Right lobe of liver (tissue), 6 donors: ENCODE results near the gene ASGR1. TPM values are rescaled to one million over a fixed set of nuclear protein-coding genes. Genes with fewer than 3 reads are reported as not detected.

Experiments used
- ATAC-seq, 4 donors: fragments of 200-7000 bp; cut with Tn5 transposase; one replicate each; pipeline ENCODE4 v1.9.1; 2020; ENCODE audit warnings: mild to moderate bottlenecking in 4 of 4, moderate library complexity in 4 of 4
- DNase-seq, 3 donors: peaks; one replicate each; pipeline ENCODE4 v3.0.0-alpha.2; 2020
- H3K27ac ChIP-seq, 3 donors: fragments of 200-600 bp; one replicate each; pipeline ENCODE4 v1.8.0; 2022
- H3K27me3 ChIP-seq, 2 donors: fragments of 200-600 bp; one replicate each; pipeline ENCODE4 v1.8.0; 2022
- H3K36me3 ChIP-seq, 4 donors: fragments of 200-600 bp; sonication (generic) in 1 of 4; one replicate each; pipeline versions ENCODE4 v1.5.1 to v1.8.0; 2017 to 2022; ENCODE audit warnings: control low read depth in 1 of 4
- H3K4me1 ChIP-seq, 4 donors: fragments of 200-600 bp; sonication (generic) in 1 of 4; one replicate each; pipeline versions ENCODE4 v1.5.1 to v1.8.0; 2017 to 2022; ENCODE audit warnings: control low read depth in 1 of 4
- H3K4me3 ChIP-seq, 3 donors: fragments of 200-600 bp; one replicate each; pipeline ENCODE4 v1.8.0; 2022
- H3K9me3 ChIP-seq, 4 donors: fragments of 200-600 bp; sonication (generic) in 1 of 4; one replicate each; pipeline versions ENCODE4 v1.5.1 to v1.8.0; 2017 to 2022; ENCODE audit warnings: control low read depth in 1 of 4
- POLR2A ChIP-seq: fragments of 450-650 bp; IDR thresholded peaks from one replicate; pipeline ENCODE4 v1.6.1; 2017; ENCODE audit warnings: antibody characterized with exemption, mild to moderate bottlenecking
- WGBS: methylation state at CpG from one replicate; pipeline ENCODE4 v1.1.6; 2018; ENCODE audit warnings: low coverage, low lambda C conversion rate; ENCODE audit not compliant: insufficient coverage; ENCODE audit errors: missing lambda C conversion rate; 5-methylcytosine and 5-hydroxymethylcytosine counted together
- intact Hi-C, 2 donors: fragments of 100-400 bp; cut with DNase I; formaldehyde crosslinking; loops; one replicate each; pipeline versions ENCODE4 v1.11.2 to v1.14.1; 2022
- total RNA-seq, 6 experiments: library from RNA; depleted of rRNA in 2 of 6; stranded (reverse); fragments of >200 nt in 2 of 6; fragmentation: NEBNext Ultra II Directional in 3 of 6; extraction: Animal tissue kit (Norgen Biotek cat#: 25700) in 3 of 6; gene quantifications; one replicate each; pipeline versions ENCODE4 v1.1.0 to v1.2.4, GENCODE V29; 2016 to 2023
- TF ChIP-seq, protein P1 (sequence below), 4 donors: fragments of 200-600 bp in 3 of 4; fragments of 450-650 bp in 1 of 4; IDR thresholded peaks; one replicate each; pipeline versions ENCODE4 v1.5.1 to v1.8.0; 2016 to 2022; ENCODE audit warnings: antibody characterized with exemption in 4 of 4, mild to moderate bottlenecking in 2 of 4
- donor health status: DM: no; HTN: yes; CAD: no.
- donor health status: DM: no; HTN: no; CAD: no.
- donor health status: DM: no; HTN: no; CAD: no.
- donor health status: DM: no; HTN: yes; CAD: no.
- donor health status: DM: no; HTN: yes; CAD: no.

The ASGR1 gene
- total RNA-seq, 6 experiments from 2014 or later: 399 to 624 (median 417) TPM

DNA sequence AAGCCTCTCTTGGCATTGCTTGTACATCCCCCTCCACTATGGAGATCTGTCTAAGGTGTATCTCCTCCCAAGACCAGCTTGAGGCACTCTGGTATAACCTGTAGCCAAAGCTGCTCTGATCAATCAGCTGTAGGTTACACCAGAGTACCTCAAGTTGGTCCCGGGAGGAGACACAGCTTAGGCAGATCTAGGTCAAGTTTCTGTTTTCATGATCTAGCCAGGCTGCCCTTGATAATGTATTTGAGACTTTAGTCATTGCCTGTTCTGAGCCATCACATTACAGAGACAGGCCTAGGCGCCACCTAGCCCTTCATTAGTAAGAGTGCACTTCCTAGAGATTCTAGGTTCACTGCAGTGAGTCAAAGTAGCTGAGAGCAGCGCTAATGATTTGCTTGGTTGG, 31.4 kb downstream of the ASGR1 start:
- intact Hi-C loops: no loop called here
- no peaks in the 10 kb centered on the region for H3K9me3 ChIP-seq
- no peaks in the 10 kb centered on the region for H3K27me3 ChIP-seq
- no peak overlapping the region for H3K27ac ChIP-seq
- no peak for TF ChIP-seq POLR2A
- TF ChIP-seq, protein P1, sequence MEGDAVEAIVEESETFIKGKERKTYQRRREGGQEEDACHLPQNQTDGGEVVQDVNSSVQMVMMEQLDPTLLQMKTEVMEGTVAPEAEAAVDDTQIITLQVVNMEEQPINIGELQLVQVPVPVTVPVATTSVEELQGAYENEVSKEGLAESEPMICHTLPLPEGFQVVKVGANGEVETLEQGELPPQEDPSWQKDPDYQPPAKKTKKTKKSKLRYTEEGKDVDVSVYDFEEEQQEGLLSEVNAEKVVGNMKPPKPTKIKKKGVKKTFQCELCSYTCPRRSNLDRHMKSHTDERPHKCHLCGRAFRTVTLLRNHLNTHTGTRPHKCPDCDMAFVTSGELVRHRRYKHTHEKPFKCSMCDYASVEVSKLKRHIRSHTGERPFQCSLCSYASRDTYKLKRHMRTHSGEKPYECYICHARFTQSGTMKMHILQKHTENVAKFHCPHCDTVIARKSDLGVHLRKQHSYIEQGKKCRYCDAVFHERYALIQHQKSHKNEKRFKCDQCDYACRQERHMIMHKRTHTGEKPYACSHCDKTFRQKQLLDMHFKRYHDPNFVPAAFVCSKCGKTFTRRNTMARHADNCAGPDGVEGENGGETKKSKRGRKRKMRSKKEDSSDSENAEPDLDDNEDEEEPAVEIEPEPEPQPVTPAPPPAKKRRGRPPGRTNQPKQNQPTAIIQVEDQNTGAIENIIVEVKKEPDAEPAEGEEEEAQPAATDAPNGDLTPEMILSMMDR (IDR thresholded peaks at IDR 0.05): no peak
- H3K4me1 ChIP-seq: no peaks in the 10 kb centered on the region
- no peak for DNase-seq
- no peaks in the 10 kb centered on the region for H3K36me3 ChIP-seq
- 75% methylated on average over 3 of the region's 3 CpGs for WGBS
- ATAC-seq: peak in 3 of 4 donors; percentile 19 to 61 (median 33)
- H3K4me3 ChIP-seq: no peak overlapping the region

GRCh38 chr17:7146115-7146514, 33.1 kb downstream of the ASGR1 start:
- H3K27me3 ChIP-seq: no peaks in the 10 kb centered on the region
- no peak for DNase-seq
- intact Hi-C loops: no loop called here
- TF ChIP-seq, protein P1 (IDR thresholded peaks at IDR 0.05): no peak
- no peak for TF ChIP-seq POLR2A
- H3K4me3 ChIP-seq: no peak overlapping the region
- H3K4me1 ChIP-seq: no peaks in the 10 kb centered on the region
- H3K9me3 ChIP-seq: no peaks in the 10 kb centered on the region
- WGBS: 69% methylated on average over 3 of the region's 6 CpGs
- no peaks in the 10 kb centered on the region for H3K36me3 ChIP-seq
- no peak overlapping the region for H3K27ac ChIP-seq
- ATAC-seq: no peak

DNA sequence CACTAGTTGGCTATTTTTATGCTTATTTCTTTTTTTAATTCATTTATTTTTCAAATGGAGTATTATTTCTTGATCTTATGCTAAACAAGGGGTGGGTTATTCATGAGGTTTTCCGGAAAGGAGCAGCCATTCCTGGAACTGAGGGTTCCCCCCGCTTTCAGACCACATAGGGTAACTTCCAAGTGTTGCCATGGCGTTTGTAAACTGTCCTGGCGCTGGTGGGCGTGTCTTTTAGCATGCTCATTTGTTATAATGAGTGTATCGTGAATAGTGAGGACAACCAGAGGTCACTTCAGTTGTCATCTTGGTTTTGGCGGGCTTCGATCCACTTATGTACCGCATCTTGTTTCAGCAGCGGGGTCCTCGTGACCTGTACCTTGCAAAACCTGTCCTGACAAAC, 35.0 kb downstream of the ASGR1 start:
- no peaks in the 10 kb centered on the region for H3K36me3 ChIP-seq
- no peak overlapping the region for H3K27ac ChIP-seq
- no peaks in the 10 kb centered on the region for H3K27me3 ChIP-seq
- ATAC-seq (no peak), DNase-seq (no peak)
- H3K4me3 ChIP-seq: no peak overlapping the region
- H3K4me1 ChIP-seq: no peaks in the 10 kb centered on the region
- no peaks in the 10 kb centered on the region for H3K9me3 ChIP-seq
- intact Hi-C loops: no loop called here
- WGBS: 77% methylated on average over 10 of the region's 11 CpGs
- TF ChIP-seq POLR2A: no peak
- TF ChIP-seq, protein P1 (IDR thresholded peaks at IDR 0.05): no peak

GRCh38 chr17:7141824-7142223, 37.3 kb downstream of the ASGR1 start:
- Histone ChIP-seq H3K4me1 (no peaks in the 10 kb centered on the region), H3K4me3 (no peak overlapping the region), H3K27ac (no peak overlapping the region), H3K9me3 (no peaks in the 10 kb centered on the region), H3K27me3 (no peaks in the 10 kb centered on the region), H3K36me3 (no peaks in the 10 kb centered on the region)
- no peak for ATAC-seq
- intact Hi-C loops: no loop called here
- no peak for TF ChIP-seq POLR2A
- TF ChIP-seq, protein P1 (IDR thresholded peaks at IDR 0.05): no peak
- 90% methylated on average over 10 of the region's 10 CpGs for WGBS
- DNase-seq: no peak

GRCh38 chr17:7139400-7139799, 39.8 kb downstream of the ASGR1 start:
- intact Hi-C loops: loop anchor here (5.0 kb wide), 1 partner anchor 87 kb away; no protein-coding TSS in a partner anchor
- no peak overlapping the region for H3K27ac ChIP-seq
- DNase-seq (no peak), ATAC-seq (no peak)
- H3K27me3 ChIP-seq: no peaks in the 10 kb centered on the region
- no peaks in the 10 kb centered on the region for H3K36me3 ChIP-seq
- WGBS: 93% methylated on average over 6 of the region's 10 CpGs
- no peaks in the 10 kb centered on the region for H3K9me3 ChIP-seq
- no peak overlapping the region for H3K4me3 ChIP-seq
- peaks cover 0 to 9% (median 0%) of the 10 kb centered on the region in 4 donors for H3K4me1 ChIP-seq
- TF ChIP-seq POLR2A: no peak
- TF ChIP-seq, protein P1 (IDR thresholded peaks at IDR 0.05): no peak
